Cardiac septum (tissue), 1 donor: ENCODE data around the gene ITGA2. TPM values are rescaled to one million over a fixed set of nuclear protein-coding genes. Genes with fewer than 3 reads are reported as not detected.

ENCODE experiments used
- DNase-seq: peaks from one replicate; pipeline ENCODE4 v3.0.0-alpha.2; 2020; ENCODE audit warnings: low spot score
- intact Hi-C: fragments of 100-400 bp; cut with DNase I; formaldehyde crosslinking; loops from one replicate; pipeline ENCODE4 v1.14.0; 2022
- total RNA-seq: library from RNA; stranded (reverse); fragmentation: NEBNext Ultra II Directional; extraction: Animal tissue kit (Norgen Biotek cat#: 25700); gene quantifications from one replicate; pipeline ENCODE4 v1.2.1, GENCODE V29; 2021
- donor health status: DM: no; HTN: no; CAD: no.

ITGA2 gene
- total RNA-seq, 1 donor from 2014 or later = 1.4 TPM

DNA sequence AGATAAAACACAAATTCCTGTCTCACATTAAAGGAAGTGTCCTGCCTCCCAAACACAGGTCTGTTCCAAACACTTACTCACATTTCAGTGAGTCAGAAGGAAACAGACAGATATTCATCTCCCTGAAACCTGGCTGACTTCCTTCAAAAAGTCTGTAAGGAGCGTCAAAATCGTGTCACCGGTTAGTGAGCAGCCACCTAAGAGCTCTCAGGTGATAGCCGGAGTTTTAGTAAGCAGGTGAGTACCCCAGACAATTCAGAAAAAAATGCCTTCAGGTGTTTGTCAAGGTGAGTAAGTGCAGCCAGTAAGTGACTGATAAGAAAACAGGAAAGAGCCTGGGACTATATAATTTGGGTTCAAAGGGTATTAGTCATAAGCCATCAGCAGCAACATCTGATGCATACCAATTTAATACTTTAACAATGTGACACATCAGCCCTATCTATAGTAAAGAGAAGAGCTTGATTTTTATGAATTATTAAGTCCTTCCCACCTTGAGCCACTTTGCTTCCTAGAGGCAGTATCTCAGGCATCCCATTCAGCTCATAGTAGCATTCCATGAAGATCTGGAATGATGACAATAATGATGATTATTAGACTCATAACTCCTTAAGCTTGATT, 1.3 kb upstream of the ITGA2 start:
- DNase-seq = no peak
- intact Hi-C loops = loop anchor here (5.0 kb wide), 2 partner anchors 36 to 39 kb away; no protein-coding TSS in a partner anchor

DNA sequence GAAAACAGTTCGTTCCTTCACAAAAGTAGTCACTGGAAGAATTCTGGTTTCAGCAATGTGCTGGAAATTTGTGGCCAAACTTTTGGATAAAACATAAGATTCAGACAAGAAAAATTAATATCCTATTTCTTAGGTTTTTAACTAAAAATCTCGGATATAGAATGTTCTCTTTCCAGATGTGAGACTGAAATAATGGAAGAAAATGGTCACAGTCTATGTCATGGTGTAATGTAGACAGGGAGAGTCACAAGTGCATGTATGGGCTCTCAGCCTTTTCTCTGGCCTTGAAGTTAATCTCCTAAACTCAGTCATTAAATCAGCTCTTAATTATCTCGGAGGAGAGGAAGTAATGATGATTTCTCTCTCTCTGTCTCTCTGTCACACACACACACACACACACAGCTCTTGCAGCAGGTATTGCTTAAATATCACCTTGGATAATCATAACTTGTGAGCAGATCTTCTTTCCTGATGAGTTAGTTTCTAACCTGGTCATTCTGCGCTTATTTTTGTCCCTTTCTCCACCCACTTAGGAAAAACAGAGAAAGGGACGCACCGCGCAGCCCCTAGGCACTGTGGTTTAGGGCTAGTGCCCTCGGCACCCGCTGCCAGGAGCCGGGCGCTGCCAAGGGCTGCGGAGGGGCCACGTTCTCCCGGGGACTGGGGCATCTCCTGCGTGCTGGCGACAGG, 672 bp upstream of the ITGA2 start:
- intact Hi-C loops = loop anchor here (5.0 kb wide), 2 partner anchors 36 to 39 kb away; no protein-coding TSS in a partner anchor
- peak; percentile 77 for DNase-seq

DNA sequence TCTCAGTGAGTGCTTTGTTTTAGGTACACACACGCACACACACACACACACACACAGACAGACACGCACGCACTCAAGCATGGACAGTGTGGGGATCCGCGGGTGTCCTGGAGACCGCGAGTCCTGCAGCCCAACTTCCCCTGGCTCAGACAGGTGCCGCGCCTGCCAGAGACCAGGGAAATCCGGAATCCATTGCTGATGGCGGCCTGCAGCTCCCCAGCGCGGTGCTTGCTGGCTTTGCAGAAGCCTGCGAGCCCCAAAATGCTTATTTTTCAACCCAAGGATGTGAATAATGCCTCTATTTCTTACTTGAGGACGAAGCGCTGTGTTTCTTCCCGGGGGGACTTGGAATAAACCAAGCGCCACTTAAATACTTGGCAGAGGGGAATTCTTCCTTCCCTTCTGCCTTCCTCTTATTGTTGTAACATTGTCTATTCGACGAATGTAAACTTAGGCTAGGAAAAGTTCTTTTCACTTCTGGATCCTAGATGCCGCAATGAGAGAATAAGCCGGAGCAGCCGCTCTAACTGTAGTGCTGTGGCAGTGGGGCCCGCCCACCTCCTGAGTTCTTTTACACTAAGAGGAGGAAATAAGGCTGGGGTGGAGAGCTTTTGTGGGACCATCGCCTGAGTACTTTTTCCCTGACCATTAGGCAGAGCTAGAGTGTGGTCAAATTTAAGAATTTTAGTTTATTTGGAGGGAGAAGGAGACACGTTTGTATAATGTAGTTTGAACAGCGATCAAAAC, 802 bp downstream of the ITGA2 start:
- DNase-seq = no peak
- intact Hi-C loops = loop anchor here (5.0 kb wide), 2 partner anchors 37 to 38 kb away; no protein-coding TSS in a partner anchor

DNA sequence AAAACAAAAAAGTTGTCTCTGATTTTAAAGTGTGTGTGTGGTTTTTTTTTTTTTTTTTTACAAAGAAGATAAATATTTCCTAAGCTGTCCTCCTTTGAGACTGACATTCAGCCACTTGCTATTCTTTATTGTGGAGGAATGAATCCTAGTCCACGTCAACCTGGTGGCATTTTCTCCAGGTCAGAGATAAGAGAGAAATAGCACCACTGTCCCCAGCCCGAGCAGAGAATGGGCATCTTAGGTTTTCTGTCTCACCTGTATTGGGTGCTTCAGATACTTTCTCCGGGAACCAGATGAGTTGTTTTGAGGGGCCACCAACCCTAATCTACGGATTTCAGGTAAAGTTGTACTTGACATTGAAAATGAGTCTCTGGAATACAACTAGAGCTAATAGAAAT, 1.4 kb downstream of the ITGA2 start:
- no peak for DNase-seq
- intact Hi-C loops = no loop called here

DNA sequence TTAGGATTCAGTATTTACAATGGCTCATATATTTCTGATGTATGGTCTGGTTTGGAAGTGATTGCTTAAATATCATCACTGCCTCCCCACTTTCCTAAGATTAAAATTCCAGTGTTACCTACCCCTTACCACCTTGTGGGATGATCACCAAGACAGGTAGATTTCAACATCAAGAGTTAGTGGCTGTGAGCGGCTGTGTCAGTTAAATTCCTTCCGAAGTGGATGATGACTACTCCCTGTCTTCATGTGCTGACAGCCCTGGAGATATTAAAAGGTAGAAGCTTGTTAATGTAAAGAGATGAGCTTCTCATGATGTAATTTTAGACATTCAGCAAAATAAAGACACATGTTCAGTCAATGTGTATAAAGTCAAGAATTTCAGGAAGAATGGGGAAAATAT, 4.2 kb downstream of the ITGA2 start:
- intact Hi-C loops = no loop called here
- DNase-seq = no peak

DNA sequence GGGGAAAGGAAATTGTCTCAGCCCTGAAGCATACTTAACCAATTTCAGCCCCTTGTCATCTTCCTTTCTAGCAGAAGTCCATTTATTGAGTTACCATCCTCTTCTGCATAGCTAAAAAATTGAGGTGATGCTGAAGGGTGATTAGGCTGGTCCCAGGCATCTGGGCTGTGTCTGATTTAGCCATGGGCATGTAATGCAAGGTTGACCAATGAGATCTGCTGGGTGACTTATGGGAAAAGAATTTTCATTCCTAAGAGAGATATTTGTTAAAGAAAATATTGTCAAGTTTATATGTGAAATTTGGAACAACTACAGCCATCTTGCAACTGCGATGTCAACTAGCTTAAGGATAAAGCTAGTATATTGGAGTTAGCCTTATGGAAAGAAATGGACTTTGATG, 5.1 kb downstream of the ITGA2 start:
- DNase-seq = no peak
- intact Hi-C loops = no loop called here

DNA sequence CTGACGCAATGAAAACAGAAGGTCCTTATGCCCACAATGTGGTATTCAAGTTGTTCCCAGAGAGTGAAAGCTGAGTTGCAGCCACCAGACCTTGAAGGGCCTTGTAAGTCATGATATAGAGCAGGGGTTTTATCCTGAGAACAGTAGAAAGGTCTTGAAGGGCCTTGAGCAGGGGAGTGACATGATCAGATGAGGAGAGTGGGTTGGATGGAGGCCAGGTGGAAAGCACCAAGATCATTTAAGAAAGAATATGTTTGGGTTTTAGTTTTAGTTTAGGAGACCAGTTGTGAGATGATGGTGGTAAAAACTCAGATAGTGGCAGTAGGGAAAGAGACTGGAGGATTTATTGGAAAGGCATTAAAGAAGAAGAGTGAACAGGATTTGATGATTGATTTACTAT, 5.9 kb downstream of the ITGA2 start:
- intact Hi-C loops = no loop called here
- no peak for DNase-seq

DNA sequence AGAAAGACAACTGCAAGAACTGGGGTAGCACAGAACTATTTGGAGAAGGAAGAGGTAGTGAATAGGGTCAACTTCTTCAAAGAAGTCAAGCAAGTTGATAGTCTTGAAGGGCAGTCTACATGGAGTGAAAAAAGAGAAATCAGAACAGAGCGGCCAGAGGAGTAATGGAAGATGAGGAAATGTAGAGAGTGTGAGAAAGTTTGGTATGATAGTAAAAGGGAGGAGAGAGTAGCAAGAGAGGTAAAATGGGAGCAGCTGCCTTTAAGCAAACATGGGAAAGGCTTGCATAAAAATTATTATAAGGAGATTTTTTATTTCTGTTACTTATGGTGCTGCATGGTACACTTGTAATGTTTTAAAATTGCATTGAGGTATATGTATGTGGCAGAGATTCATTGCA, 6.8 kb downstream of the ITGA2 start:
- no peak for DNase-seq
- intact Hi-C loops = no loop called here

DNA sequence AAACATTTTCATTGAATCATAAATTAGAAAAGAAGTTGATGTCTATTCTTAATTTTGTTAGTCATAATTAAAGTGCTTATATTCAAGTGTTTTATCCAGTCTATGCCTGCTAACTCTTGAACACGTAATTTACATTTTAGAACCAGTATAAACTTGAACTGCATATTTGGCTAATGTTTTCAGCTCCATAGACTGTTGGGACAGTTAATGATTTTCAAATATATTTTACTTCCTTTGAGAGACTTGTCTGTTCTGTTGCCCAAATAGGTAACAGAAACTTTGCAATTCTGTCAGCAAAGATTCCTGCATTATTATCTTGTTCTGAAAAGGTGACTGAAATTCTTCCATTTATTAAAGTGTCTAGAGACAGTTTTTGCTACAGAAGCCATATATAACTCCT, 7.8 kb downstream of the ITGA2 start:
- DNase-seq = no peak
- intact Hi-C loops = no loop called here

DNA sequence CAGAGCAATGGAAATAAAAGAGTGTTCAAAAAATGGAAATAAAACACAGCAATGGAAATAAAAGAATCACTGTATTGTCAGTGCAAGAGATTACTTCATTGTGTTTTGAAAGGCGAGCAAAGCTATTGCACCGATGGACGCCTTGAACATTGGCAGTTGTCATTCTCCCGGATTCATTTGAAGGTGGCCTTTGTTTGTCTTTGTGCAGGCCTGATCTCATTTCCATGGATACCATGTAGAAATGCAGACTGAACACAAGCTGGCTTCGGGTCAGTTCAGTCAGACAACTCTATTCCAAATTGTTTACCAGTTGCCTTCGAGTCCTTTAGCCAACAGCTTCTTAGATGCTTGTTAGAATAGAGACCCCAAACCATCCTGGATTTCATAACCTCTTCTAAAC, 8.3 kb downstream of the ITGA2 start:
- no peak for DNase-seq
- intact Hi-C loops = no loop called here

DNA sequence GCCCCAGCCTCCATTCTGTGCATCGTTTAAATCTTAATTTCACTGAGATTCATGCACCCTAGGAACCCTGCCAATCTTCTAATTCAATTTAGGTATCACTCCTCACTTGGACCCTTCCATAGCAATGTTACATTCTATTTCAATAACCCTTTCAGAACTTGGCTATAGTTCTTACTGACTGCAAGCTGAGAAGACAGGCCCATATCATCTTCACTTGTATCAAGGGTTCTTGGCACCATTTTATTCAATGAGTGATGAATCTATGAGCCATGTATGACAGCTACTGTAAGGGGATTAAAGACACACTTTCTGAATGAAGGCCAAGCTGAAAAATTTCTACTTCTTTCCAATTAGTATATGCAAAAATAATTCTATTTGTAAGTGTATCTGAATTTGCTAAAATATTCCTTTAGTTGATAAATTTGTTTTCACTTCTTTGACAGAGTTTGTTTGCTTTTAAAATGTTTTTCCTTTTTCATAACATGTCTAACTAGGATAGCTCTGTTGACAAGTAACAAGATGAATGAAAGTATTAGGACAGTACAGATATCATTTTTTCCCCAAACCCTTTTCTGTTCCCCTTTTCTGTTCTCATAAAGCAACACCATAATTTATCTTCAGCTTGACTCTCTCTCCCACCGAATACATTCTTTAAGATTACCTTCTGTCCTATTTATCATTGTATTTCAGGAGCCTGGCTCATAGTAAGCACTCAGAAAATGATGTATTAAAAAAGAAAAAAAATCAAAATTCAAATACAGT, 9.6 kb downstream of the ITGA2 start:
- DNase-seq = no peak
- intact Hi-C loops = no loop called here

DNA sequence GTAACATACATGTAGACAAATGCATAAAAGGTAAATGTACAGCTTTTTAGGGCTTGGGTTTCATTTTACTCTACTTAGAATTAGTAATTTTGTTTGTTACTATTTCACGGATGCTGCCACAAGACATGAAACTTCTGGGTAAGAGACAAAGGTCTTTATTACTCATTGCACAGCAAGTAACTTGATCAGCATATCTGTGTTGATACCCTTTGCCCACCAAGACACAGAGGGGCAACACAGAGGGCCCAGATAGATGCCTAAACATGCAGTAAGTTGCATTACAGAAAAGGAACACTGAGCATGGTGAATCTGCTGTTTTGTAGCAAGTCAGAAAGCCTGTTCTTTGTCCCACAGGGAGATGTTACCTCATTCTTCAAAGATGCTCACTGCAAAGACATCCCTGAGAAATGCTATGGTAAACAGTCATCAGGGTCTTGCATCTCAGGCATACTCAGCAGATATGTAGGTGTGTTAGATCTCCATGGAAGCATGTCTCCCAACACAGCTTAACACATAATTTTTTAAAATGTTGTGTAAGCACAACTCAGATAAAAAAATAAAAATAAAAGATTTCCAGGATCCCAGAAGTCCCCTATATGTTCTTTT, 10.3 kb downstream of the ITGA2 start:
- intact Hi-C loops = no loop called here
- no peak for DNase-seq

DNA sequence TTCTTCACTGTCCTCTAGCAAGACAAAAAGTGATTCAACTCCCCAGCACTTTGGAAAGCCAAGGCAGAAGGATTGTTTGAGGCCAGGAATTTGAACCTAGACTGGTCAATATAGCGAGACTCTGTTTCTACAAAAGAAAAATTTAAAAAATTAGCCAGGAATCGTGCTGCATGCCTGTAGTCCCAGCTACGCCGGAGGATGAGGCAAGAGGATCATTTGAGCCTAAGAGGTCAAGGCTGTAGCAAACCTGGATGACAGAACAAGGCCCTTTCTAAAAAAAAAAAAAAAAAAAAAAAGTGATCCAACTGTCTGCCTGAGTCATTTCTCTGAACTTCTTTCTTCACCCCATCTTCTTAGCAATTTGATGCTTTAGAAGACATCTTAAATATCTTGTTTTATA, 12.4 kb downstream of the ITGA2 start:
- intact Hi-C loops = no loop called here
- DNase-seq = no peak

DNA sequence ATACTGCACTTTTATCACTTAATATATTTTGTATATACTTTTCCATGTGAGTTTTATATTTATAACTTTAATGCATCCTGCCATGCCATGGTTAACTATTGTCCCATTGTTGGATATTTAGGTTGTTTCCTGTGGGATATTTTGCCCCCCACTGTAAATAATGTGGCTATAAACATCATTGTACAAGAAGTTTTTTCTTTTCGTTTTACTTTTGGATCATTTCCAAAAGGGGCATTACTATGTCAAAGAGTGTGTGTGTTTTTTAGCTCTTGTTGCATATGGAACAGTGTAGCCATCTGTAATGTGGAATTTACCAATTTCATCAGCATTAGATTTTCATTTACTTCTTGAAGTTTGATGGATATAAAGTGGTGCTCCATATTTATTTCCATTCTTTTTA, 13.3 kb downstream of the ITGA2 start:
- intact Hi-C loops = no loop called here
- DNase-seq = no peak

DNA sequence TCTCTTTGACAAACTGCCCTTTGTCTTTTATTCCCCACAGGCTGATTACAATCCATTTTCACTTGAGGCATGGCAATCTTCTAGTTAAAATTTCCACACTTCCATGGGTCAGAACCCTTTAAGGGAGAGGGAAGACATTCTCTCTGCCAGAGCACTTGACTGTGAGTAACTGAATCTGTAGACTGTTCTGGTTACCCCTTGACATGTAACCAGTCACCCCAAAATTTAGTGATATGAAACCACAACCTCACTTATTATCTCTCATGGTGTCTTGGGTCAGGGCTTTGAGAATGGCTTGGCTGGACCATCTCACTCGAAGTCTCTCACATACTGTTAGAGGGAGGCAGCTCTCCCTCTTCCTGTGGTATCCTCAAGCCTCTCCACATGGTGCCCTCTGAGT, 14.0 kb downstream of the ITGA2 start:
- DNase-seq = no peak
- intact Hi-C loops = no loop called here

DNA sequence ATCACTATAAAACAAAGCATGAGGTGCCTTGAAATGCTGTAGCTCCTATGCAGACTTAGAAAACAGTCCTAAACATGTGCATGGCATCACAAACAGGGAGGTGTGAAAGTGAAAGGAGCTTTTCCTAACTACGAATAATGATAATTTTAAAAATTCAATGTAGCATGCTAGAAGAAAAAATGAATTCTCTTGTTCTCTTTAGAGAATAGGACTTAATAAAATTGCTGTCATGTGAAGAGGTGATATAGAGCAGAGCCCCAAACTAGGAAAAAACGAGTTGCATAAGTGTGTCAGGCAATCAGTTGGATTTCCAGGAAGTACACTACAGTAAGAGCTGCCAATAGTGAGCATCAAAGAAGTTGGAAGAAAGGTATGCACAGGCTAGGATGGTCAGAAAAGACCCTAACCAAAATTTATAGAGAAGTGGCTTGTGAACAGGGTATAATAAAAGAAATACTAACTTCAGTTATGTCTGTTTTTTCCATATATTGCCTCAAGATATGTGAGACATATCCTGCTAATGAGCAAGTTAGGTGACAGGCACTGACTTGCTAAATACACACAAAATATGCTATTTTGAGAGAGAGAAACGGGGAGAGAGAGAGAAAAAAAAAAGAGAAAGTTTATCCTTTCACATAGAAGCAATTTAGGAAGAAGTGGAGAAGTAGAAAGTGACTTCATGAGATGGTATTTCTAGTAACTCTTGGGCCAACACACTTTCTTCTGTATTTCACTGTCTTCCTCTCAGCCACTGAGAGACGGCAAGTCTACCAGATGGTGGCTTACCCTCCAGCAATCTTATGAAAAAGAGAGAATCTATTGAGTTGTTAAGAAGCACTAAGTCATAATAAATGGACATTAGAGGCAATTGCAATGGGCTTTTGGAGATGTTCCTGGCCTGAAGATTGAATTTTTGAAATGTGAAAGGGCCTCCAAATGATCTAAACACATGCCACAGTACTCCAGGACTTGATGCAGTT, 18.0 kb downstream of the ITGA2 start:
- intact Hi-C loops = no loop called here
- no peak for DNase-seq

DNA sequence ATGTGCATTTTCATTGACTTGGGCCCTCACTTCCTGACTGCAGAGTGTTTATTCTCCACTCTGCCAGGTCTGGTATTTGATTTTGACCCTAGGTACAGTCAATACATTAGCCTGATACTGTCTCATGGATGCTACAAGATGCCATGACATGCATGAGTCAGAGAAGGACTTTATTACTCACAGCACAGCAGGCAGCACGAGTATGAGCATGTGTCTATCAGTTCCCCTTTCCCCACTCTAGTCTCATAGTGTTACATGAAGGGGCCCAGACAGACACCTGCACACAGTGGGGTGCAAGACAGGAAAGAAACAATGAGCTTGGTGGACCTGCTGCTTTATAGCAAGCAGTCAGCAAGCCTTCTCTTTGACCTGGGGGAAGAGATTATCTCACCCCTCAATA, 19.6 kb downstream of the ITGA2 start:
- intact Hi-C loops = no loop called here

DNA sequence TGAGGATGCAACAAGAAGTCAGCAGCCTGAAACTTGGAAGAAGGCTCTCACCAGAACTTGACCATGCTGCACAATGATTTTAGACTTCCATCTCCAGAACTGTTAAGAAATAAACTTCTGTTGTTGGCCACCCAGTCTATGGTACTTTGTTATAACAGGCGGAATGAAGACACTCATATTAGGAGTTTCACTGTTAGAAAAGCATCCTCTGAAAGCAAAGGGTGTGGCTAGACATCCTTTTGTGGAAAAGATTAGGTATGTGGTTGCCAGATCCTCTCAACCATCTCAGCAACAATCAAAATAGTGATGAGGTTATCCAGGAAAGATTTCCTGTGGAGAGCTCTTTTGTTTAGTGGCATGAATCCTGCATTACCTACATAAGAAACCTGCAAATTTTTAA, 20.7 kb downstream of the ITGA2 start:
- no peak for DNase-seq
- intact Hi-C loops = no loop called here

More for the DNA sequence above, 19.6 kb downstream of the ITGA2 start:
- no peak for DNase-seq

DNA sequence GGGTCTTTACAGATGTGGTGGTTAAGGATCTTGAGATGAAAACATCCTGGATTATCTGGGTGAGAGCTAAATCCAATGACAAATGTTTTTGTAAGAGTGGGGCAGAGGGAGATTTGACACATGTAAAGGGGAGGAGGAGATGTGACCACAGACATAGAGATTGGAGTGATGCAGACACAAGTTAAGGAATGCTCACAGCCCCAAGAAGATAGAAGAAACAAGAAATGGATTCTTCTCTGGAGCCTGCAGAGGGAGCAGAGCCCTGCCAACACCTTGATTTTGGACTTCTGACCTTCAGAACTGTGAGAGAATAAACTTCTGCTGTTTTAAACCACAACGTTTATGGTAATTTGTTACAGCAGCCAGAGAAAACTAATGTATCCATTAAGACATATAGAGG, 21.7 kb downstream of the ITGA2 start:
- intact Hi-C loops = no loop called here
- no peak for DNase-seq
